PC-9 (cell line): Measurements from ENCODE around the gene FBXW12. TPM values are rescaled to one million over a fixed set of nuclear protein-coding genes. Genes with fewer than 3 reads are reported as not detected.

Experiments used
- BruUV-seq: library from RNA; stranded (reverse); fragments of 400-500 nt; replicated peaks from 2 replicates; lab custom pipeline; 2021; lab: Mats Ljungman, UMichigan
- CTCF ChIA-PET: fragments of 300-600 bp; sonication (Branson Sonifier 250); formaldehyde crosslinking; loops from one replicate; lab custom pipeline; 2022; ENCODE audit warnings: antibody characterized with exemption; lab: Charles Lee
- POLR2A ChIA-PET: fragments of 300-600 bp; sonication (Branson Sonifier 250); formaldehyde crosslinking; loops from one replicate; lab custom pipeline; 2022; ENCODE audit warnings: antibody characterized with exemption; ENCODE audit not compliant: unreplicated experiment; lab: Charles Lee
- DNase-seq, 2 experiments: peaks; one replicate each; pipeline versions ENCODE4 v3.0.0 to v3.0.0-alpha.2; 2015 to 2022; ENCODE audit warnings: mixed read lengths in 1 of 2
- H2AFZ ChIP-seq: fragments of 200-600 bp; sonication (generic); 2 replicates; pipeline ENCODE4 v1.8.1; 2017; ENCODE audit warnings: antibody characterized with exemption
- H3F3A ChIP-seq: fragments of 200-600 bp; sonication (generic); 2 replicates; pipeline ENCODE4 v1.8.1; 2017; ENCODE audit warnings: antibody characterized with exemption, mild to moderate bottlenecking, low read depth; ENCODE audit not compliant: insufficient read depth
- H3K27ac ChIP-seq: fragments of 200-600 bp; sonication (generic); 2 replicates; pipeline ENCODE4 v1.6.1; 2016; ENCODE audit warnings: mixed run types
- H3K27me3 ChIP-seq: fragments of 200-600 bp; sonication (generic); 2 replicates; pipeline ENCODE4 v1.6.1; 2016; ENCODE audit warnings: low read depth, mixed run types; ENCODE audit not compliant: insufficient read depth
- H3K36me3 ChIP-seq: fragments of 200-600 bp; sonication (generic); 2 replicates; pipeline ENCODE4 v1.6.1; 2016; ENCODE audit warnings: low read depth, mixed run types
- H3K4me1 ChIP-seq: fragments of 200-600 bp; sonication (generic); replicated peaks from 2 replicates; pipeline ENCODE4 v1.6.1; 2016; ENCODE audit warnings: mixed run types; ENCODE audit not compliant: insufficient read depth
- H3K4me2 ChIP-seq: fragments of 200-600 bp; sonication (generic); 2 replicates; pipeline ENCODE4 v1.6.1; 2017; ENCODE audit warnings: mixed run types
- H3K4me3 ChIP-seq: fragments of 200-600 bp; sonication (generic); 2 replicates; pipeline ENCODE4 v1.6.1; 2016; ENCODE audit warnings: mixed run types
- H3K79me2 ChIP-seq: fragments of 200-600 bp; sonication (generic); 2 replicates; pipeline ENCODE4 v1.6.1; 2017; ENCODE audit warnings: low read depth, mixed run types
- H3K9me2 ChIP-seq: fragments of 200-600 bp; sonication (generic); 2 replicates; pipeline ENCODE4 v1.8.1; 2017; ENCODE audit warnings: mild to moderate bottlenecking; ENCODE audit not compliant: insufficient read depth
- H3K9me3 ChIP-seq: fragments of 200-600 bp; sonication (generic); 2 replicates; pipeline ENCODE4 v1.8.1; 2016; ENCODE audit warnings: low read depth; ENCODE audit not compliant: insufficient read depth
- H4K20me1 ChIP-seq: fragments of 200-600 bp; sonication (generic); 2 replicates; pipeline ENCODE4 v1.8.1; 2017; ENCODE audit not compliant: insufficient read depth
- EZH2 ChIP-seq: fragments of 200-600 bp; sonication (generic); IDR thresholded peaks from 2 replicates; pipeline ENCODE4 v1.8.0; 2017; ENCODE audit warnings: antibody characterized with exemption, low read depth
- intact Hi-C: fragments of 100-400 bp; cut with micrococcal nuclease; formaldehyde crosslinking; loops from one replicate; pipeline ENCODE4 v1.10.0; 2022; ENCODE audit not compliant: unreplicated experiment
- total RNA-seq: library from RNA; stranded (reverse); gene quantifications from 2 replicates; pipeline ENCODE4 v1.2.3, GENCODE V29; 2021
- TF ChIP-seq, protein P1 (sequence below): fragments of 200-600 bp; sonication (generic); conservative IDR thresholded peaks from 2 replicates; pipeline ENCODE4 v1.6.1; 2017; ENCODE audit warnings: mixed run types, antibody characterized with exemption, mild to moderate bottlenecking, moderate library complexity

The FBXW12 gene
- total RNA-seq, 1 experiment from 2014 or later = not detected

GRCh38 chr3:48419597-48419996 lies 47.6 kb downstream of the FBXW12 start:
- no peak overlapping the region for H2AFZ ChIP-seq
- no peaks in the 10 kb centered on the region for H3K79me2 ChIP-seq
- H3F3A ChIP-seq = no peaks in the 10 kb centered on the region
- H3K27me3 ChIP-seq = no peaks in the 10 kb centered on the region
- no peak for DNase-seq
- H4K20me1 ChIP-seq = no peaks in the 10 kb centered on the region
- no TSS peak for BruUV-seq
- H3K9me3 ChIP-seq = no peaks in the 10 kb centered on the region
- H3K4me3 ChIP-seq = no peak overlapping the region
- no peak for TF ChIP-seq EZH2
- TF ChIP-seq, protein P1, sequence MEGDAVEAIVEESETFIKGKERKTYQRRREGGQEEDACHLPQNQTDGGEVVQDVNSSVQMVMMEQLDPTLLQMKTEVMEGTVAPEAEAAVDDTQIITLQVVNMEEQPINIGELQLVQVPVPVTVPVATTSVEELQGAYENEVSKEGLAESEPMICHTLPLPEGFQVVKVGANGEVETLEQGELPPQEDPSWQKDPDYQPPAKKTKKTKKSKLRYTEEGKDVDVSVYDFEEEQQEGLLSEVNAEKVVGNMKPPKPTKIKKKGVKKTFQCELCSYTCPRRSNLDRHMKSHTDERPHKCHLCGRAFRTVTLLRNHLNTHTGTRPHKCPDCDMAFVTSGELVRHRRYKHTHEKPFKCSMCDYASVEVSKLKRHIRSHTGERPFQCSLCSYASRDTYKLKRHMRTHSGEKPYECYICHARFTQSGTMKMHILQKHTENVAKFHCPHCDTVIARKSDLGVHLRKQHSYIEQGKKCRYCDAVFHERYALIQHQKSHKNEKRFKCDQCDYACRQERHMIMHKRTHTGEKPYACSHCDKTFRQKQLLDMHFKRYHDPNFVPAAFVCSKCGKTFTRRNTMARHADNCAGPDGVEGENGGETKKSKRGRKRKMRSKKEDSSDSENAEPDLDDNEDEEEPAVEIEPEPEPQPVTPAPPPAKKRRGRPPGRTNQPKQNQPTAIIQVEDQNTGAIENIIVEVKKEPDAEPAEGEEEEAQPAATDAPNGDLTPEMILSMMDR = no peak
- H3K27ac ChIP-seq = no peak overlapping the region
- POLR2A ChIA-PET = no interaction called here
- no peaks in the 10 kb centered on the region for H3K4me1 ChIP-seq
- H3K4me2 ChIP-seq = no peak overlapping the region
- no peaks in the 10 kb centered on the region for H3K9me2 ChIP-seq
- intact Hi-C loops = no loop called here
- CTCF ChIA-PET = interaction anchor here (0.7 kb wide), 1 partner anchor 20 kb away, joined by 3 read pairs; no protein-coding TSS in a partner anchor
- no peaks in the 10 kb centered on the region for H3K36me3 ChIP-seq

- H4K20me1 ChIP-seq = no peaks in the 10 kb centered on the region
- intact Hi-C loops = no loop called here
- ChIA-PET POLR2A (no interaction called here), CTCF (no interaction called here)
- no peaks in the 10 kb centered on the region for H3K27me3 ChIP-seq
- no peak overlapping the region for H3K27ac ChIP-seq
- no peaks in the 10 kb centered on the region for H3K4me1 ChIP-seq
- no peak overlapping the region for H2AFZ ChIP-seq
- H3K9me2 ChIP-seq = no peaks in the 10 kb centered on the region
- no peaks in the 10 kb centered on the region for H3K79me2 ChIP-seq
- no peaks in the 10 kb centered on the region for H3K9me3 ChIP-seq
- TF ChIP-seq EZH2 = no peak
- TF ChIP-seq, protein P1 = no peak
- DNase-seq = no peak
- H3F3A ChIP-seq = no peaks in the 10 kb centered on the region
- no peak overlapping the region for H3K4me3 ChIP-seq
- no peak overlapping the region for H3K4me2 ChIP-seq
- H3K36me3 ChIP-seq = no peaks in the 10 kb centered on the region
- no TSS peak for BruUV-seq
Measured at GRCh38 chr3:48420561-48420960, 48.5 kb downstream of the FBXW12 start.

DNA sequence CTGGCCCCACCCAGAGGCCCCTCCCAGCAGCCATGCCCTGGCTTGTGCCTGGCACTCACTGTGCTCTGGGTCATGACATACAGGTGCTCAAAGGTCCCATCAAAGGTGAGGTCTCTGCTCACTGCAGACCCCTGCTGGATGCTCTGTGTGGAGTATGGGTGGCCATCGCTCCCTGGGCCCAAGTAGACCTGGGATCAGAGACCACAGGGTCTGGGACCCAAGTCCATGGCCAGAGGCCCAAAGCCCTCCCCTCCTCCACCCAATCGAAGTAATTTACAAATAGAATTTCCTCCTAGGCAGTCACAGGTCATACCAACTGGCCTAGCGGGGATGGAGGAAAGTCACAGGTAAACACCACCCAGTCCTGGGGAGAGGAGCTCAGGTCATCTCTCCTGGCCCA lies 50.3 kb downstream of the FBXW12 start:
- no peak overlapping the region for H3K4me2 ChIP-seq

More for the DNA sequence above, 50.3 kb downstream of the FBXW12 start:
- Histone ChIP-seq H3K9me2 (no peaks in the 10 kb centered on the region), H3K9me3 (no peaks in the 10 kb centered on the region), H3K4me3 (no peak overlapping the region), H3F3A (no peaks in the 10 kb centered on the region), H3K79me2 (peaks cover 13% of the 10 kb centered on the region), H3K36me3 (no peaks in the 10 kb centered on the region), H3K27ac (no peak overlapping the region), H2AFZ (no peak overlapping the region), H4K20me1 (no peaks in the 10 kb centered on the region), H3K27me3 (no peaks in the 10 kb centered on the region), H3K4me1 (no peaks in the 10 kb centered on the region)
- intact Hi-C loops = no loop called here
- DNase-seq = no peak
- POLR2A ChIA-PET = no interaction called here
- no TSS peak for BruUV-seq
- CTCF ChIA-PET = interaction anchor here (1.2 kb wide), 1 partner anchor 17 kb away, joined by 4 read pairs; the partner anchor contains the start of gene CCDC51
- TF ChIP-seq EZH2 = no peak
- TF ChIP-seq, protein P1 = no peak
